ENCODE measurements around the gene FUCA1.
A peak's percentile ranks its signal among the peaks of the same experiment; 100 is the strongest.
"Not testable (repeated sequence)": the region's sequence is repeated elsewhere in the genome, so short reads cannot be mapped to it uniquely, and the experiment has no call there.

FUCA1 gene

GRCh38 chr1:23837908-23838307 lies 30.2 kb downstream of the FUCA1 start:
- Mint-ChIP-seq H3K4me1 (ENCODE audit: low read depth) (peaks cover 17% of the 10 kb centered on the region), H3K4me3 (peak overlapping the region; percentile 70), H3K27ac (no peak overlapping the region), H3K27me3 (peaks cover 6% of the 10 kb centered on the region), H3K9me3 (no peaks in the 10 kb centered on the region), H3K36me3 (ENCODE audit: low read depth) (no peaks in the 10 kb centered on the region)
- DNase-seq: peak; percentile 39

- no peak for DNase-seq
- Mint-ChIP-seq H3K36me3 (ENCODE audit: low read depth) (no peaks in the 10 kb centered on the region), H3K4me3 (no peak overlapping the region), H3K27ac (no peak overlapping the region), H3K4me1 (ENCODE audit: low read depth) (peaks cover 17% of the 10 kb centered on the region), H3K9me3 (no peaks in the 10 kb centered on the region), H3K27me3 (peaks cover 6% of the 10 kb centered on the region)
Observed at GRCh38 chr1:23836037-23836436, 32.1 kb downstream of the FUCA1 start.

GRCh38 chr1:23834156-23834555 lies 33.9 kb downstream of the FUCA1 start:
- H3K4me3 Mint-ChIP-seq; H3K27ac Mint-ChIP-seq; DNase-seq; H3K9me3 Mint-ChIP-seq; H3K36me3 Mint-ChIP-seq (ENCODE audit: low read depth); H3K27me3 Mint-ChIP-seq: not testable (repeated sequence)
- peaks cover 20% of the 10 kb centered on the region for H3K4me1 Mint-ChIP-seq (ENCODE audit: low read depth)

- Mint-ChIP-seq H3K4me1 (ENCODE audit: low read depth) (peaks cover 23% of the 10 kb centered on the region), H3K27ac (no peak overlapping the region), H3K36me3 (ENCODE audit: low read depth) (peaks cover 13% of the 10 kb centered on the region), H3K27me3 (no peaks in the 10 kb centered on the region), H3K9me3 (no peaks in the 10 kb centered on the region), H3K4me3 (no peak overlapping the region)
- no peak for DNase-seq
Observed at GRCh38 chr1:23827717-23828116, 40.4 kb downstream of the FUCA1 start.

GRCh38 chr1:23826590-23826989 lies 41.5 kb downstream of the FUCA1 start:
- not testable (repeated sequence) for H3K27ac Mint-ChIP-seq

DNA sequence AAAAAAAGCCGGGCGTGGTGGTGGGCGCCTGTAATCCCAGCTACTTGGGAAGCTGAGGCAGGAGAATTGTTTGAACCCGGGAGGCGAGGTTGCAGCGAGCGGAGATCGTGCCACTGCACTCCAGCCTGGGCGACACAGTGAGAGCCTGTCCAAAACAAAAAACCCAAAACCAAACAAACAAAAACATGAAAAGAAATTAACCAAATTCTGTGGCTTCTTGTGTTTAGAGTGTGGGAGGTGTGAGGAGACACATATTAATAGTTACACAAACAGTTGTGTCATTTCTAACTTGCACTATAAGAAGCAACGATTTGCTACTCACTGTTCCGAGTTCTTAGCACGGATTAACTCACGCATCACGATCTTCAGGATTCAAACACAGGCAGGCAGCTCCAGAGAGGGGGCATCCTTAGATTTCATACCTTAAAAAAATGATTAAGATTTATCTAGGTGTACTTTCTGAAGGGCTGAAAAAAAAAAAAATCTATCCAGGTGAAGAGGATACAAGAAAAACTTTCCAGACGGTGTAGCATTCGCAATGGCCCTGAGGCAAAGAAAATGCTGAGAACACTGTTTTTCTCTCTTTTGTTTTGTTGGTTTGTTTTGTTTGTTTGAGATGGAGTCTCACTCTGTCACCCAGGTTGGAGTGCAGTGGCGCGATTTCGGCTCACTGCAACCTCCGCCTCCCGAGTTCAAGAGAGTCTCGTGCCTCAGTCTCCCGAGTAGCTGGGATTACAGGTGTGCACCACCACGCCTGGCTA lies 42.1 kb downstream of the FUCA1 start:
- H3K4me1 Mint-ChIP-seq (ENCODE audit: low read depth): peaks cover 23% of the 10 kb centered on the region
- H3K9me3 Mint-ChIP-seq: no peaks in the 10 kb centered on the region
- peak overlapping the region; percentile 99 for H3K4me3 Mint-ChIP-seq
- H3K27ac Mint-ChIP-seq: peak overlapping the region; percentile 97
- H3K36me3 Mint-ChIP-seq (ENCODE audit: low read depth): peaks cover 13% of the 10 kb centered on the region
- H3K27me3 Mint-ChIP-seq: no peaks in the 10 kb centered on the region
- no peak for DNase-seq

More at GRCh38 chr1:23826590-23826989, 41.5 kb downstream of the FUCA1 start:
- not testable (repeated sequence) for H3K27me3 Mint-ChIP-seq, H3K4me3 Mint-ChIP-seq, DNase-seq, H3K9me3 Mint-ChIP-seq
- peaks cover 13% of the 10 kb centered on the region for H3K36me3 Mint-ChIP-seq (ENCODE audit: low read depth)
- peaks cover 23% of the 10 kb centered on the region for H3K4me1 Mint-ChIP-seq (ENCODE audit: low read depth)

GRCh38 chr1:23825076-23825761 lies 42.9 kb downstream of the FUCA1 start, which contains the start of gene HMGCL:
Gene HMGCL (minus strand): TSS chr1:23825429. CDS start chr1:23825415, 14 bp downstream.
- Mint-ChIP-seq H3K4me3 (peak within 1 kb of the TSS; percentile 99), H3K27ac (peak within 1 kb of the TSS; percentile 97), H3K9me3 (no peaks in the 10 kb centered on the region), H3K36me3 (ENCODE audit: low read depth) (peaks cover 14% of the 10 kb centered on the region), H3K27me3 (no peaks in the 10 kb centered on the region), H3K4me1 (ENCODE audit: low read depth) (peaks cover 20% of the 10 kb centered on the region)
- peak; percentile 91 for DNase-seq

DNA sequence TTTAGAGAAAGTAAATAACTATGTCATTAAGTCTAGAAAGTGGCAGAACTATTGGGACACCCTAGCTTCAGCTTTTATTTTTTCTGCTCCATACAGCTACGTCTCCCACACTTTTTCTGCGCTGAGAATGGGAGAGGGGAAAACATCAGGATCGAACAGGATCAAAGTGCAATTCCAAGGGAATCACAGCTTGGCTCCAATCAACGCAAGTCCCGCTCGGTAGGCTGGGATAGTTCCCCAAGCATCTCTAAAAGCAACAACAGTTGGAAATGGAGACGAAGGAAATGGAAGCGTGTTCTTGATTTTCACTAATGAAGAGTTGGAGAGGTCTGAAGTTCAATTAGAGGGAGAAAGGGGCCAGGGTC lies 43.4 kb downstream of the FUCA1 start:
- DNase-seq: no peak
- Mint-ChIP-seq H3K27ac (peak overlapping the region; percentile 97), H3K4me3 (peak overlapping the region; percentile 99), H3K36me3 (ENCODE audit: low read depth) (peaks cover 15% of the 10 kb centered on the region), H3K9me3 (no peaks in the 10 kb centered on the region), H3K4me1 (ENCODE audit: low read depth) (peaks cover 20% of the 10 kb centered on the region), H3K27me3 (no peaks in the 10 kb centered on the region)

GRCh38 chr1:23823767-23824166 lies 44.3 kb downstream of the FUCA1 start:
- H3K4me1 Mint-ChIP-seq (ENCODE audit: low read depth): peaks cover 20% of the 10 kb centered on the region
- H3K27ac Mint-ChIP-seq: peak overlapping the region; percentile 27
- no peaks in the 10 kb centered on the region for H3K27me3 Mint-ChIP-seq
- no peak for DNase-seq
- H3K9me3 Mint-ChIP-seq: no peaks in the 10 kb centered on the region
- H3K4me3 Mint-ChIP-seq: peak overlapping the region; percentile 99
- H3K36me3 Mint-ChIP-seq (ENCODE audit: low read depth): peaks cover 15% of the 10 kb centered on the region

- H3K27ac Mint-ChIP-seq: no peak overlapping the region
- no peak overlapping the region for H3K4me3 Mint-ChIP-seq
- peaks cover 53% of the 10 kb centered on the region for H3K36me3 Mint-ChIP-seq (ENCODE audit: low read depth)
- no peaks in the 10 kb centered on the region for H3K27me3 Mint-ChIP-seq
- DNase-seq: no peak
- no peaks in the 10 kb centered on the region for H3K9me3 Mint-ChIP-seq
- H3K4me1 Mint-ChIP-seq (ENCODE audit: low read depth): peaks cover 4% of the 10 kb centered on the region
Observed at GRCh38 chr1:23817633-23818032, 50.5 kb downstream of the FUCA1 start.

GRCh38 chr1:23816906-23817305 lies 51.2 kb downstream of the FUCA1 start:
- no peak for DNase-seq
- no peaks in the 10 kb centered on the region for H3K9me3 Mint-ChIP-seq
- H3K36me3 Mint-ChIP-seq (ENCODE audit: low read depth): peaks cover 58% of the 10 kb centered on the region
- peaks cover 4% of the 10 kb centered on the region for H3K4me1 Mint-ChIP-seq (ENCODE audit: low read depth)
- H3K4me3 Mint-ChIP-seq: no peak overlapping the region
- peak overlapping the region; percentile 44 for H3K27ac Mint-ChIP-seq
- H3K27me3 Mint-ChIP-seq: no peaks in the 10 kb centered on the region

- Mint-ChIP-seq H3K9me3 (no peaks in the 10 kb centered on the region), H3K36me3 (ENCODE audit: low read depth) (peaks cover 63% of the 10 kb centered on the region), H3K4me1 (ENCODE audit: low read depth) (peaks cover 4% of the 10 kb centered on the region), H3K27me3 (no peaks in the 10 kb centered on the region), H3K27ac (no peak overlapping the region), H3K4me3 (no peak overlapping the region)
- no peak for DNase-seq
Observed at GRCh38 chr1:23816361-23816760, 51.7 kb downstream of the FUCA1 start.

- Mint-ChIP-seq H3K4me3 (no peak overlapping the region), H3K36me3 (ENCODE audit: low read depth) (peaks cover 61% of the 10 kb centered on the region), H3K27ac (no peak overlapping the region), H3K4me1 (ENCODE audit: low read depth) (peaks cover 11% of the 10 kb centered on the region), H3K9me3 (no peaks in the 10 kb centered on the region), H3K27me3 (no peaks in the 10 kb centered on the region)
- no peak for DNase-seq
Observed at GRCh38 chr1:23814016-23814415, 54.1 kb downstream of the FUCA1 start.

- peak; percentile 69 for DNase-seq
- H3K27ac Mint-ChIP-seq: no peak overlapping the region
Observed at GRCh38 chr1:23810818-23811540, 57.1 kb downstream of the FUCA1 start.

More at GRCh38 chr1:23810818-23811540, 57.1 kb downstream of the FUCA1 start:
- no peak overlapping the region for H3K4me3 Mint-ChIP-seq
- H3K27me3 Mint-ChIP-seq: no peaks in the 10 kb centered on the region
- H3K9me3 Mint-ChIP-seq: no peaks in the 10 kb centered on the region
- peaks cover 38% of the 10 kb centered on the region for H3K36me3 Mint-ChIP-seq (ENCODE audit: low read depth)
- peaks cover 7% of the 10 kb centered on the region for H3K4me1 Mint-ChIP-seq (ENCODE audit: low read depth)

All from activated T-cell treated with anti-CD3 and anti-CD28 coated beads, Interleukin-2, amount 50 U/mL, for 24 hours (primary cell).